K562 (cell line): Measurements from ENCODE around the gene NR2F2. TPM values are rescaled to one million over a fixed set of nuclear protein-coding genes. Genes with fewer than 3 reads are reported as not detected.

Source experiments
- BRCA1 ChIP-seq, 2 experiments: fragments of 450-650 bp in 1 of 2; sonication (generic) in 1 of 2; formaldehyde crosslinking in 1 of 2; IDR thresholded peaks; 2 replicates each; pipeline versions ENCODE4 v1.5.0 to v1.6.1; 2017 to 2020; ENCODE audit warnings: mild to moderate bottlenecking in 1 of 2, missing genetic modification reagents in 1 of 2
- CAMTA2 ChIP-seq: fragments of 250-450 bp; sonication (Bioruptor Pico); conservative IDR thresholded peaks from 2 replicates; pipeline ENCODE4 v1.5.1; 2022
- NEUROD1 ChIP-seq: fragments of 150-350 bp; IDR thresholded peaks from 2 replicates; pipeline ENCODE4 v1.6.1; 2014; ENCODE audit warnings: borderline replicate concordance, low read length, low read depth; ENCODE audit not compliant: partially characterized antibody
- PHF20 ChIP-seq: fragments of 450-650 bp; IDR thresholded peaks from 2 replicates; pipeline ENCODE4 v1.6.1; 2018; ENCODE audit not compliant: partially characterized antibody
- RBM14 ChIP-seq: fragments of 200-400 bp; formaldehyde crosslinking; IDR thresholded peaks from 2 replicates; pipeline ENCODE4 v1.6.1; 2018; ENCODE audit warnings: low read depth, mild to moderate bottlenecking, low read length, moderate library complexity, borderline replicate concordance; ENCODE audit not compliant: insufficient read depth
- SMARCE1 ChIP-seq: fragments of 450-650 bp; IDR thresholded peaks from 2 replicates; pipeline ENCODE4 v1.7.1; 2016; ENCODE audit warnings: mild to moderate bottlenecking
- TBP ChIP-seq: optimal IDR thresholded peaks from 2 replicates; pipeline ENCODE3; 2011; ENCODE audit warnings: low read depth, low read length, improper control_type of control experiment
- ZNF263 ChIP-seq: sonication (generic); formaldehyde crosslinking; IDR thresholded peaks from 2 replicates; pipeline ENCODE4 v1.8.0; 2022; ENCODE audit warnings: mild to moderate bottlenecking, missing genetic modification reagents, borderline replicate concordance
- polyA plus RNA-seq, 8 experiments: library from polyadenylated mRNA; depleted of rRNA in 4 of 8; stranded (reverse) in 5 of 8; unstranded in 3 of 8; fragments of >200 nt; fragmentation: Nextera tagmentation in 2 of 8; fragmentation: Illumina TruSeq in 1 of 8; extraction: Ambion mirVana in 2 of 8; extraction: Trizol in 1 of 8; gene quantifications; 2 replicates each; pipeline versions ENCODE4 v1.2.1 to v1.2.3, GENCODE V29; 2011 to 2014; ENCODE audit warnings: inconsistent platforms in 1 of 8, missing spikeins in 1 of 8
- total RNA-seq, 7 experiments: library from RNA; depleted of rRNA in 6 of 7; stranded (reverse); fragments of >200 nt in 6 of 7; fragmentation: Illumina TruSeq in 2 of 7; extraction: Trizol in 2 of 7; gene quantifications; 2 replicates each; pipeline versions ENCODE4 v1.2.1 to v1.2.3, GENCODE V29; 2011 to 2021; ENCODE audit warnings: low replicate concordance in 1 of 7
- TF ChIP-seq, protein P1 (sequence below): sonication (generic); formaldehyde crosslinking; IDR thresholded peaks from 2 replicates; pipeline ENCODE4 v1.8.1; 2023; ENCODE audit warnings: mild to moderate bottlenecking, missing genetic modification reagents
- TF ChIP-seq, protein P2 (sequence below), 2 experiments: IDR thresholded peaks; 2 replicates each; pipeline ENCODE4 v1.6.1; 2012; ENCODE audit warnings: improper control_type of control experiment in 2 of 2, low read depth in 2 of 2, low read length in 2 of 2, borderline replicate concordance in 1 of 2
- TF ChIP-seq, protein P3 (sequence below): sonication (generic); formaldehyde crosslinking; IDR thresholded peaks from 2 replicates; pipeline ENCODE4 v1.5.0; 2020; ENCODE audit warnings: missing genetic modification reagents
- TF ChIP-seq, protein P4 (sequence below): fragments of 450-650 bp; IDR thresholded peaks from 2 replicates; pipeline ENCODE4 v1.6.1; 2016; ENCODE audit warnings: low read depth

NR2F2 gene
- total and polyA plus RNA-seq, 9 of the 15 experiments (the other 6 are each of a cell fraction or from before 2014, with no cell fraction given), result 6.0 to 51.8 (median 11.1) TPM

DNA sequence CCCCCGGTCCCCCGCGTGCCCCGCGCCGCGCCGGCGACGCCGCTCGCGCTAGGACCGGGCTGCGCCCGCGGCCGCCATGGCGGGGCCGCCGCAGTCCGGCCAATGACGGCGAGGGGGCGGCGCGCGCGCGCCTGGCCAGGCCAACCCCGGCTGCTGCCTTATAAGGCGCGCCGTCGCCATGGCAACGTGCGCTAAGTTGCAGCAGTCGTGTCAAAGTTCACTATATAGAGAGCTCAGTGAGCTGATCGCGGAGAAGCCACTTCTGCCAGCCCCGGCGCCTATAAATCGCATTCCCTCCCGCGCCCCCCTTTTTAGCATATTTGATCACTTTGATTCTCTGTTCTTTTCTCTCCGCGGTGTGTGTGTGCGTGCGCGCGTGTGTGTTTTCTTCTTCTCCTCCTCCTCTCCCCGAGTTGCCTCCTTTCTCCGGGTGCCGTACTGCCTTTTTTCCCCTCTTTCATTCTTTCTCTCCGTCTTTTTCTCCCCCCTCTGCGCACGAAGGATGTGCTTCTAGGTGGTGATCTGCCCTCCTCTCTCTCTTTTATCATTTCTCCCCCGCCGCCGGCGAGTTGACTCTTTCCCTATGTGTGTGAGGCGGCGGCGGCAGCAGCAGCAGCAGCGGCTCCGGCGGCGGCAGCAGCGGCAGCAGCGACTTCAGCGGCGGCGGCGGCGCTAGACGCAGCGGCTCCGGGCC, at the start of gene NR2F2 (continued):
- TF ChIP-seq, protein P1, sequence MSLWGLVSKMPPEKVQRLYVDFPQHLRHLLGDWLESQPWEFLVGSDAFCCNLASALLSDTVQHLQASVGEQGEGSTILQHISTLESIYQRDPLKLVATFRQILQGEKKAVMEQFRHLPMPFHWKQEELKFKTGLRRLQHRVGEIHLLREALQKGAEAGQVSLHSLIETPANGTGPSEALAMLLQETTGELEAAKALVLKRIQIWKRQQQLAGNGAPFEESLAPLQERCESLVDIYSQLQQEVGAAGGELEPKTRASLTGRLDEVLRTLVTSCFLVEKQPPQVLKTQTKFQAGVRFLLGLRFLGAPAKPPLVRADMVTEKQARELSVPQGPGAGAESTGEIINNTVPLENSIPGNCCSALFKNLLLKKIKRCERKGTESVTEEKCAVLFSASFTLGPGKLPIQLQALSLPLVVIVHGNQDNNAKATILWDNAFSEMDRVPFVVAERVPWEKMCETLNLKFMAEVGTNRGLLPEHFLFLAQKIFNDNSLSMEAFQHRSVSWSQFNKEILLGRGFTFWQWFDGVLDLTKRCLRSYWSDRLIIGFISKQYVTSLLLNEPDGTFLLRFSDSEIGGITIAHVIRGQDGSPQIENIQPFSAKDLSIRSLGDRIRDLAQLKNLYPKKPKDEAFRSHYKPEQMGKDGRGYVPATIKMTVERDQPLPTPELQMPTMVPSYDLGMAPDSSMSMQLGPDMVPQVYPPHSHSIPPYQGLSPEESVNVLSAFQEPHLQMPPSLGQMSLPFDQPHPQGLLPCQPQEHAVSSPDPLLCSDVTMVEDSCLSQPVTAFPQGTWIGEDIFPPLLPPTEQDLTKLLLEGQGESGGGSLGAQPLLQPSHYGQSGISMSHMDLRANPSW (CRISPR knock-in tag), result no peak
- TF ChIP-seq, protein P2, sequence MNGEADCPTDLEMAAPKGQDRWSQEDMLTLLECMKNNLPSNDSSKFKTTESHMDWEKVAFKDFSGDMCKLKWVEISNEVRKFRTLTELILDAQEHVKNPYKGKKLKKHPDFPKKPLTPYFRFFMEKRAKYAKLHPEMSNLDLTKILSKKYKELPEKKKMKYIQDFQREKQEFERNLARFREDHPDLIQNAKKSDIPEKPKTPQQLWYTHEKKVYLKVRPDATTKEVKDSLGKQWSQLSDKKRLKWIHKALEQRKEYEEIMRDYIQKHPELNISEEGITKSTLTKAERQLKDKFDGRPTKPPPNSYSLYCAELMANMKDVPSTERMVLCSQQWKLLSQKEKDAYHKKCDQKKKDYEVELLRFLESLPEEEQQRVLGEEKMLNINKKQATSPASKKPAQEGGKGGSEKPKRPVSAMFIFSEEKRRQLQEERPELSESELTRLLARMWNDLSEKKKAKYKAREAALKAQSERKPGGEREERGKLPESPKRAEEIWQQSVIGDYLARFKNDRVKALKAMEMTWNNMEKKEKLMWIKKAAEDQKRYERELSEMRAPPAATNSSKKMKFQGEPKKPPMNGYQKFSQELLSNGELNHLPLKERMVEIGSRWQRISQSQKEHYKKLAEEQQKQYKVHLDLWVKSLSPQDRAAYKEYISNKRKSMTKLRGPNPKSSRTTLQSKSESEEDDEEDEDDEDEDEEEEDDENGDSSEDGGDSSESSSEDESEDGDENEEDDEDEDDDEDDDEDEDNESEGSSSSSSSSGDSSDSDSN (IDR thresholded peaks at IDR 0.05; ENCODE audit: borderline replicate concordance in 1 of 2, low read depth in 2 of 2, low read length in 2 of 2), result peak; percentile 71 to 81; a peak in 2 of 4 replicates
- TF ChIP-seq NEUROD1, result peak; percentile 68
- TF ChIP-seq ZNF263 (CRISPR knock-in tag), result no peak
- no peak for TF ChIP-seq BRCA1 (IDR thresholded peaks at IDR 0.05)
- TF ChIP-seq BRCA1 (CRISPR knock-in tag; IDR thresholded peaks at IDR 0.05), result no peak
- peak; percentile 55 for TF ChIP-seq PHF20
- TF ChIP-seq CAMTA2, result no peak
- TF ChIP-seq, protein P3, sequence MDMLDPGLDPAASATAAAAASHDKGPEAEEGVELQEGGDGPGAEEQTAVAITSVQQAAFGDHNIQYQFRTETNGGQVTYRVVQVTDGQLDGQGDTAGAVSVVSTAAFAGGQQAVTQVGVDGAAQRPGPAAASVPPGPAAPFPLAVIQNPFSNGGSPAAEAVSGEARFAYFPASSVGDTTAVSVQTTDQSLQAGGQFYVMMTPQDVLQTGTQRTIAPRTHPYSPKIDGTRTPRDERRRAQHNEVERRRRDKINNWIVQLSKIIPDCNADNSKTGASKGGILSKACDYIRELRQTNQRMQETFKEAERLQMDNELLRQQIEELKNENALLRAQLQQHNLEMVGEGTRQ (CRISPR knock-in tag), result no peak
- no peak for TF ChIP-seq RBM14
- TF ChIP-seq, protein P4, sequence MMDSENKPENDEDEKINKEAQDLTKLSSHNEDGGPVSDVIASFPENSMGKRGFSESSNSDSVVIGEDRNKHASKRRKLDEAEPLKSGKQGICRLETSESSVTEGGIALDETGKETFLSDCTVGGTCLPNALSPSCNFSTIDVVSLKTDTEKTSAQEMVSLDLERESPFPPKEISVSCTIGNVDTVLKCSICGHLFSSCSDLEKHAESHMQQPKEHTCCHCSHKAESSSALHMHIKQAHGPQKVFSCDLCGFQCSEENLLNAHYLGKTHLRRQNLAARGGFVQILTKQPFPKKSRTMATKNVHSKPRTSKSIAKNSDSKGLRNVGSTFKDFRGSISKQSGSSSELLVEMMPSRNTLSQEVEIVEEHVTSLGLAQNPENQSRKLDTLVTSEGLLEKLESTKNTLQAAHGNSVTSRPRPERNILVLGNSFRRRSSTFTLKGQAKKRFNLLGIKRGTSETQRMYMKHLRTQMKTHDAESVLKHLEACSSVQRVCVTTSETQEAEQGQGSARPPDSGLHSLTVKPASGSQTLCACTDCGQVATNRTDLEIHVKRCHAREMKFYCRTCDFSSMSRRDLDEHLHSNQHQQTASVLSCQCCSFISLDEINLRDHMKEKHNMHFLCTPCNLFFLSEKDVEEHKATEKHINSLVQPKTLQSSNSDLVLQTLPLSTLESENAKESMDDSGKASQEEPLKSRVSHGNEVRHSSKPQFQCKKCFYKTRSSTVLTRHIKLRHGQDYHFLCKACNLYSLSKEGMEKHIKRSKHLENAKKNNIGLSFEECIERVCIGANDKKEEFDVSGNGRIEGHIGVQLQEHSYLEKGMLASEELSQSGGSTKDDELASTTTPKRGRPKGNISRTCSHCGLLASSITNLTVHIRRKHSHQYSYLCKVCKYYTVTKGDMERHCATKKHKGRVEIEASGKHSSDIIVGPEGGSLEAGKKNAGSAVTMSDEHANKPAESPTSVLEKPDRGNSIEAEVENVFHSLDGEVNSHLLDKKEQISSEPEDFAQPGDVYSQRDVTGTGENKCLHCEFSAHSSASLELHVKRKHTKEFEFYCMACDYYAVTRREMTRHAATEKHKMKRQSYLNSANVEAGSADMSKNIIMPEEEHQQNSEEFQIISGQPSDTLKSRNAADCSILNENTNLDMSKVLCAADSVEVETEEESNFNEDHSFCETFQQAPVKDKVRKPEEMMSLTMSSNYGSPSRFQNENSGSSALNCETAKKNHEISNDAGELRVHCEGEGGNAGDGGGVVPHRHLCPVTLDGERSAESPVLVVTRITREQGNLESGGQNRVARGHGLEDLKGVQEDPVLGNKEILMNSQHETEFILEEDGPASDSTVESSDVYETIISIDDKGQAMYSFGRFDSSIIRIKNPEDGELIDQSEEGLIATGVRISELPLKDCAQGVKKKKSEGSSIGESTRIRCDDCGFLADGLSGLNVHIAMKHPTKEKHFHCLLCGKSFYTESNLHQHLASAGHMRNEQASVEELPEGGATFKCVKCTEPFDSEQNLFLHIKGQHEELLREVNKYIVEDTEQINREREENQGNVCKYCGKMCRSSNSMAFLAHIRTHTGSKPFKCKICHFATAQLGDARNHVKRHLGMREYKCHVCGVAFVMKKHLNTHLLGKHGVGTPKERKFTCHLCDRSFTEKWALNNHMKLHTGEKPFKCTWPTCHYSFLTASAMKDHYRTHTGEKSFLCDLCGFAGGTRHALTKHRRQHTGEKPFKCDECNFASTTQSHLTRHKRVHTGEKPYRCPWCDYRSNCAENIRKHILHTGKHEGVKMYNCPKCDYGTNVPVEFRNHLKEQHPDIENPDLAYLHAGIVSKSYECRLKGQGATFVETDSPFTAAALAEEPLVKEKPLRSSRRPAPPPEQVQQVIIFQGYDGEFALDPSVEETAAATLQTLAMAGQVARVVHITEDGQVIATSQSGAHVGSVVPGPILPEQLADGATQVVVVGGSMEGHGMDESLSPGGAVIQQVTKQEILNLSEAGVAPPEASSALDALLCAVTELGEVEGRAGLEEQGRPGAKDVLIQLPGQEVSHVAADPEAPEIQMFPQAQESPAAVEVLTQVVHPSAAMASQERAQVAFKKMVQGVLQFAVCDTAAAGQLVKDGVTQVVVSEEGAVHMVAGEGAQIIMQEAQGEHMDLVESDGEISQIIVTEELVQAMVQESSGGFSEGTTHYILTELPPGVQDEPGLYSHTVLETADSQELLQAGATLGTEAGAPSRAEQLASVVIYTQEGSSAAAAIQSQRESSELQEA, result peak; percentile 40; the same call in 1 of the 2 replicates
- TF ChIP-seq SMARCE1, result peak; percentile 74; the same call in 1 of the 2 replicates
- TF ChIP-seq TBP, result peak; percentile 92
